Upper lobe of left lung (tissue), 4 donors: ENCODE results near the gene UMAD1.

Source experiments
- POLR2AphosphoS5 ChIP-seq, 2 donors: sonication (generic); formaldehyde crosslinking; IDR thresholded peaks; one replicate each; pipeline ENCODE4 v1.5.1; 2017; ENCODE audit warnings: antibody characterized with exemption in 2 of 2
- TF ChIP-seq, protein P1 (sequence below), 6 experiments: fragments of 450-650 bp in 4 of 6; fragments of 200-600 bp in 2 of 6; sonication (generic) in 2 of 6; IDR thresholded peaks; one replicate each; pipeline ENCODE4 v1.5.1; 2016 to 2019; ENCODE audit warnings: antibody characterized with exemption in 6 of 6

DNA sequence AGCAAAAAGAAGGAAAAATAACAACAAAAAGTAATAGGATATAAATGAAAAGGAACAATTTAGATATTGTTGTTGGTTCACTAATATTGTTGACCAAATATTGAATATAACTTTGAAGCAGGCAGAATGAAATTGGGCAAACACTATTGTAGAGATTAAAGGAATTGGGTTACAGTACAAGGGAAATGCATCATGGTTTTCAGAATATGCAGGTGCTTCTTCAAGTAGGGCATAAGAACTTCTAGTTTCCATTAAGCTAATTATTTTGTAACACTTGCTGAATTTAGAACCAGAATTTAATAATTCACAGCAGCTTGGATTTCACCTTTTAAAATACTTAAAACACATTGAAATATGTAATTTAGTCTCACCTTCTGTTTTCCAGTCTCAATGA is 41.4 kb downstream of the UMAD1 start:
- TF ChIP-seq, protein P1, sequence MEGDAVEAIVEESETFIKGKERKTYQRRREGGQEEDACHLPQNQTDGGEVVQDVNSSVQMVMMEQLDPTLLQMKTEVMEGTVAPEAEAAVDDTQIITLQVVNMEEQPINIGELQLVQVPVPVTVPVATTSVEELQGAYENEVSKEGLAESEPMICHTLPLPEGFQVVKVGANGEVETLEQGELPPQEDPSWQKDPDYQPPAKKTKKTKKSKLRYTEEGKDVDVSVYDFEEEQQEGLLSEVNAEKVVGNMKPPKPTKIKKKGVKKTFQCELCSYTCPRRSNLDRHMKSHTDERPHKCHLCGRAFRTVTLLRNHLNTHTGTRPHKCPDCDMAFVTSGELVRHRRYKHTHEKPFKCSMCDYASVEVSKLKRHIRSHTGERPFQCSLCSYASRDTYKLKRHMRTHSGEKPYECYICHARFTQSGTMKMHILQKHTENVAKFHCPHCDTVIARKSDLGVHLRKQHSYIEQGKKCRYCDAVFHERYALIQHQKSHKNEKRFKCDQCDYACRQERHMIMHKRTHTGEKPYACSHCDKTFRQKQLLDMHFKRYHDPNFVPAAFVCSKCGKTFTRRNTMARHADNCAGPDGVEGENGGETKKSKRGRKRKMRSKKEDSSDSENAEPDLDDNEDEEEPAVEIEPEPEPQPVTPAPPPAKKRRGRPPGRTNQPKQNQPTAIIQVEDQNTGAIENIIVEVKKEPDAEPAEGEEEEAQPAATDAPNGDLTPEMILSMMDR (IDR thresholded peaks at IDR 0.05): no peak
- no peak for TF ChIP-seq POLR2AphosphoS5 (IDR thresholded peaks at IDR 0.05)
